Activated effector memory CD4-positive, alpha-beta T cell treated with Interleukin-2 at 50 U/mL for 16 hours (primary cell): ENCODE results near the gene HESX1.
A peak's percentile ranks its signal among the peaks of the same experiment; 100 is the strongest.

ENCODE experiments used
- DNase-seq: peaks from one replicate; pipeline ENCODE4 v3.0.0-alpha.2; 2020

HESX1 gene

GRCh38 chr3:57199895-57200297, at the start of gene HESX1:
TSS of gene HESX1 (minus strand) at chr3:57199978. CDS start at chr3:57199918, 60 bp downstream.
- no peak for DNase-seq

GRCh38 chr3:57244946-57245345, 45.2 kb upstream of the HESX1 start:
- no peak for DNase-seq

- no peak for DNase-seq
Measured at GRCh38 chr3:57234613-57235575, 35.1 kb upstream of the HESX1 start.

GRCh38 chr3:57233799-57234198, 34.0 kb upstream of the HESX1 start:
- DNase-seq, result no peak

- DNase-seq, result no peak
Measured at GRCh38 chr3:57230006-57230405, 30.2 kb upstream of the HESX1 start.

- peak; percentile 22 for DNase-seq
Measured at GRCh38 chr3:57227930-57228751, 28.4 kb upstream of the HESX1 start.

- DNase-seq, result peak; percentile 83
Measured at GRCh38 chr3:57227204-57227929, 27.6 kb upstream of the HESX1 start, which contains the start of gene APPL1. TSS of gene APPL1 (plus strand) at chr3:57227729. CDS start at chr3:57227884, 155 bp downstream.

- DNase-seq, result no peak
Measured at GRCh38 chr3:57226176-57226575, 26.4 kb upstream of the HESX1 start.

- DNase-seq, result no peak
Measured at GRCh38 chr3:57224856-57225255, 25.1 kb upstream of the HESX1 start.

- no peak for DNase-seq
Measured at GRCh38 chr3:57221883-57222282, 22.1 kb upstream of the HESX1 start.

GRCh38 chr3:57206423-57206822, 6.6 kb upstream of the HESX1 start:
- DNase-seq, result no peak

- DNase-seq, result no peak
Measured at GRCh38 chr3:57194641-57195040, 5.1 kb downstream of the HESX1 start.

- no peak for DNase-seq
Measured at GRCh38 chr3:57192028-57192427, 7.8 kb downstream of the HESX1 start.

GRCh38 chr3:57184526-57184925, 15.3 kb downstream of the HESX1 start:
- DNase-seq, result no peak

GRCh38 chr3:57179580-57180410, 20.0 kb downstream of the HESX1 start:
- no peak for DNase-seq

- DNase-seq, result no peak
Measured at GRCh38 chr3:57176045-57176444, 23.7 kb downstream of the HESX1 start.

- DNase-seq, result no peak
Measured at GRCh38 chr3:57173687-57174086, 26.1 kb downstream of the HESX1 start.

- no peak for DNase-seq
Measured at GRCh38 chr3:57170946-57171345, 28.8 kb downstream of the HESX1 start.

- peak; percentile 32 for DNase-seq
Measured at GRCh38 chr3:57169872-57170623, 29.7 kb downstream of the HESX1 start.

GRCh38 chr3:57169108-57169507, 30.7 kb downstream of the HESX1 start:
- DNase-seq, result no peak

GRCh38 chr3:57168151-57168550, 31.6 kb downstream of the HESX1 start:
- no peak for DNase-seq
